Hippocampal formation (tissue), 2 donors: ENCODE results near the gene SUN1.

Source experiments
- DNase-seq, 2 donors: peaks; one replicate each; lab custom pipeline; 2025; lab: John Stamatoyannopoulos, UW

The SUN1 gene

DNA sequence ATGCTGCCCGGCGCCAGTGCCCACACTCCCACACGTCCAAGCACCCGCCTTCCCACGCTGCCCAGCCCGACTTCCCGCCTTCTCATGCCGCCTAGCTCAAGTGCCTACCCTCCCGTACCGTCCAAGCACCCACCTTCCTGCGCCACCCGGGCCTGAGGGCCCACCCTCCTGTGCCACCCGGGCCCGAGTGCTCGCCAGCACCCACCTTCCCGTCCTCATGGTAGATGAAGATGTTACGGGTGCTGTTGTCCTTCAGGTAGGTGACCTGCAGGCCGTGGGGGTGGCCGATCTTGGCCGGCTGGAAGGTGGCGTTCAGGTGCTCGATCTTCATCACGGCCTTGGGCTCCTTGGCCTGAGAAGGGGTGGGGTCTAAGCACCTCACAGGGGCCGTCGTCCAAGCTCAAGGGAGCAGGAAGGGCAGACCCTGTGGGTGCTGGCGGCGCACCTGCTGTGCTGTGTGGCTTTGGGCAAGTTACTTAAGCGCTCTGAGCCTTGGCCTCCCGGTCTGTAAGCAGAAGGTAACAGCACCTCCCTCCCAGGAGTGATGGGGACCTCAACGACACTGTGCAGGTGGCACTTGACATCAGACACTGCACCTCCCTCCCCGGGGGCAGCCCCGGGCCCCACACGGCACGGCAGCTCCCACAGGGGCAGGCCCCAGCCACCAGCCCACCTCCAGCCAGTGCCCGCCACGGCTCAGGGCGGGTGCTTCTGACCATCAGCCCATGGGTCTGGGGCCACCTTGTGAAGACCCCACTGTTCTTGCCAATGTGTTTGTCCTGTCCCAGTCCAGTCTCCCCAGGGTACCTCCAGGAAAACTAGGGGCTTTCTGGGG lies 71.9 kb downstream of the SUN1 start:
- DNase-seq: no peak

DNA sequence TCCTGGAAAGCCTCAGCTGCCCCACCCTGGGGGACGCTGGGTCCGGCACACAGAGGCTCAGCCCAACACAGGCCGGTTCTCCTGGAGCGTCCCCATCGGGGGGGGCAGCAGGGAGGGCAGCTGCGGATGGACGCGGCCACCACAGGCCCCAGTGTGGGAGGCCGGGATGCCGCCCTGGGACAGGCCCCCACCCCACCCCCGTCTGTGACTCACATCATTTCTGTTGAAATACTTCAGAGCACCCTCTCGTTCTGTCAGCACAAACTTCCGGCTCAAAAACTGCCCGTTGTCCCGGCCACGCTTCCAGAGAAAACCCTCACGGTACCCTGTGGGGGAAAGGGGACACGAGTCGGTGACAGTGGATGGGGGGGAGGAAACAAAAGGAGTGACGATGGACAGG lies 72.6 kb downstream of the SUN1 start:
- DNase-seq: no peak

DNA sequence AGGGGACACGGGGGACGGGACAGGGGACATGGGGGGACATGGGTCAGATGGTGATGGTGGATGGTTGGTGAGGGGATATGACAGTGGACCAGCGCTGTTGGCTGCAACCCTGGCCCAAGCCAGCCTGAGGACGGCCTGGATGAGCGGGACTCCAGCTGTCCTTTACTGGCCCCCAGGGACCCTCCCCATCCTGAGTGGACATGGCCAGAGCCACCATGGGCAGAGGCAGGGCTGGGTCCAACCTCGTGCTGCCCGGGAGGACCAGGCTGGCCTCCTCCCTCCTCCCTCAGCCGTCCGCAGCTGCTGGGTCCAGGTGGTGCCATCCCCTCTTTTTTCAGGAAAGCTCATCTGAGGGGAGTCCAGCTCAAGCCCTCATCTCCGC lies 74.5 kb downstream of the SUN1 start:
- DNase-seq: no peak

DNA sequence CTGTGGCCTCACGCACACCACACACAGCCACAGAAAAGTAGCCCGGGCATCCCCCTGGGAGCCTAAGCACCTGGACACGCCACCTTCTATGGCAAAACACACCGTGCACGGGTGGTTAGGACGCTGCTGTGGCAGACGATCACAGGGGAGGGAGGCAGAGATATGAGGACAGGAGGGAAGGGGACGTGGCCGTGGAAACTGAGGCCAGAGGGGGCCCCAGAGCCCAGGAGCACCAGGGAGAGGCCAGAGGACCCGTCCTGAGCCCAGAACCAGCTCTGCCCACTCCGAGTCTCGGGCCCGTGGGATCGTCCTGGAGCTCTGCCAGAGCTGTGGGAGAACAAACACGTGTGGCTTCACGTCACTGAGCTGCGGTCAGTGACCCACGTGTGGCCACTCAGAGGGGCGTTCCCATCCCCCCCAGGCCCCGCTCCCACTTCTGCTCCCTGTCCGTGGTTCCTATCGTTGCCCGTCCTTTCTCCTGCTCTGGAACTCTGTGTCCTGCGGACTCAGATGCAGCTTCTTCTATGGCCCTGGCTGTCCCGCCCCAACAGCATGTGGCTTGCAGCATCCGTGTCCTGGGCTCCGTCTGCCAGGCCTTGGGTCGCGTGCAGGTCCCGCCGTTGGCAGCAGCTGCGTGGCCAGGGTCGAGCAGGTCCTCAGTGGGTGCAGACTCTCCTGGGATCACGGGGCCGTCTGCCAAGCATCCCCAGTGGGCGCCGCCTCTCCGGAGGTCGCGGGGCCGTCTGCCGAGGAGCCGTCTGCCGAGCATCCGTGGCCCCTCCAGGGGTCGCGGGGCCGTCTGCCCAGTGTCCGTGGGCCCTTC lies 75.1 kb downstream of the SUN1 start:
- peak in 1 of 2 donors; percentile 25 for DNase-seq

DNA sequence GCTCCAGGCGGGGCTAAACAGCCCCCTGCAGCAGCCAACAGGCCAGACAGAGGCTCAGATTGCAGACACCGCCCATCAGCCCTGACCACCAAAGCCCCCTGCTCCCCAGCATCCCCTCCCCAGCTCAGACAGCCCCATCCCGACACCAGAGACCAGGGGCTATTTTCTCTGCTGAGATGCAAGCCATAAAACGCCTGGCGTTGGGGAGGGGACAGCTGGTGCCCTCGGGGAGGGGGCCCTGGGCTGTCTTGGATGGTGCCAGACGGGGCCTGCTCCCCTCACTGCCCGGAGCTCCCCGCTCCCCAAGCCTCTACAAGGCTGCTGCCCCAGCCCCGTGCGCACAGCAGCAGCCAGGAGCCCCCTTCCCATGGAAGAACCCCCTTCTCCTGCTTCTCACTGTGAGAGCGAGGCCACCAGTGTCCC lies 75.9 kb downstream of the SUN1 start:
- DNase-seq: no peak

DNA sequence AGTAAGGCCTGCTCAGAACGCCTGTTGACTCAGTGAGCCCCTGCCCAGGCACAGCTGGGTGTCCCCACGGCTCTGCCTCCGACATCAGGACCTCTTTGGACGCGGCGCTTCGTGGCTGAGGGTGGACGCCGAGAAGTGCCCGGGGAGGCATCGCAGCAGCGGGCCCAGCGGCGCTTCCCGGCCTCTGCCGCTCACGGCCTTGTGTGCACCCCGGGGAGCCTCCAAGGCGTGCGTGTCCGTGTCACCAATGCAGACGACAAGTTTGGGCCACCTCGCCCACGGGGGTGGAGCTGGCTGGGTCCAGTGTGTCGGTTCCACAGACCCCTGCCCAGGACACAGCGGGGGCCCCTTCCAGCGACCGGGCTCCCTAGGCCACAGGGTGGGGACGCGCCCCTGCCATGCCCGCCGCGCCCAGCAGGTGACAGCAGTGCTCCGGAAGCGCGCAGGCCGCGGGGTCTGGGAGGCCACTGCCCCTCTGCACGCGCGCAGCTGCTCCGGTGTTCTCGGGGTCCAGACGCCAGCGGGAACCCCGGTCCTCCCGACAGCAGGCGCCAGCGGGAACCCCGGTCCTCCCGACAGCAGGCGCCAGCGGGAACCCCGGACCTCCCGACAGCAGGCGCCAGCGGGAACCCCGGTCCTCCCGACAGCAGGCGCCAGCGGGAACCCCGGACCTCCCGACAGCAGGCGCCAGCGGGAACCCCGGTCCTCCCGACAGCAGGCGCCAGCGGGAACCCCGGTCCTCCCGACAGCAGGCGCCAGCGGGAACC lies 76.5 kb downstream of the SUN1 start:
- peak; percentile 21 to 47 for DNase-seq

DNA sequence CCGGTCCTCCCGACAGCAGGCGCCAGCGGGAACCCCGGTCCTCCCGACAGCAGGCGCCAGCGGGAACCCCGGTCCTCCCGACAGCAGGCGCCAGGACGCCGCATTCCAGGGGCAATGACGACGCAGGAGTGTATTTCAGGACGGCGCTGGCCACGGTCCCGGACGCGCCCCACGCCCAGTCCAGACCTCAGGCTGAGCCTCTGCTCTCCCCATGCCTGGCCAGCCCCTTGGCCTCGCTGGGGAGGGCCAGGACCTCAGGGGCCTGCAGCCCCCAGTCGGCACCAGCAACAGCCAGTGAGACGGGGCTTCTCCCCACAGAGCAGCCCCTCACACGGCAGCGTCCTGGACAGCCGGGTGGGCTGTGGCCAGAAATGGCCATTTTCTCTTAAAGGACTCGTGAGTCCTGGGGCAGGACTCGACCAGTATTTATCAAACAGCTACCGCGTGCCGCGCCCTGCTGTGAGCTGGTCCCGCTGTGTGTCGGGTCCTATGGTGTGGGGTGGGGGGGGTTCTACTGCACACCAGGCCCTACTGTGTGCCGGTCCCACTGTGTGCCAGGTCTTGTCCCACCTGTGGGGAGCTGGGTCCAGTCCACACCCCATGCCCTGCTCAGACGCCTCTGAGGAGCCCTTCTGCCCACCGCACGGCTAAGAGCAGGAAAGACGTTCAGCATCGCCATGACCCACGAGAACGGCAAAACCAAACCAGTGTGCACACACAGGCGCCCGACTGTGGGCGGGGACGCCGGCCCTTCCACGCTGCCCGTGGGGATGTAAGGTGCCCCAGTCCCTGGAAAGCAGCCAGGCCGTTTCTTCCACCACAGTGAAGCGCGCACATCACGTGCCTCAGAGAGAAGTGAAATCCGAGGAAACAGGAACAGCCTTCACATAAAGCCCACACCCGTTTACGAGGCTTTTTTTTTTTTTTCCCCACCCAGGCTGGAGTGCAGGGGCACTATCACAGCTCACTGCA lies 77.4 kb downstream of the SUN1 start:
- DNase-seq: peak in 1 of 2 donors; percentile 63

DNA sequence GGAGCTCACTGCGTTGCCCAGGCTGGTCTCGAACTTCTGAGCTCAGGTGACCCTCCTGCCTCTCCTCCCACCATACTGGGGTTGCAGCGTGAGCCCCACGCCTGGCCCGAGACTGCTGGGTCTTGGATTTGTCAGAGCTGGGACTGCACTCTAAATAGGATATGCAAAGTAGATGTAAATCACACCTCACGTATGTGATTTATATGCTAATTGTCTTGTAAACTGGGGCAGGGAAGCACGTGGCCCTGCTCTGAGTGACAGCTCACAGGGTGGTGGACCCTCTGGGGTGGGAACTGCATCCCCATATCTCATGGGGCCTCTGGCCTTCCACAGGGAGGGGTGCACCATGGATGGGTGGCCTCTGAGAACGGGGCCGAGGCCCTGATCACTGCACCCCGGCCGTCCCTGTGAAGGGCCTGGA lies 78.2 kb downstream of the SUN1 start:
- DNase-seq: no peak

DNA sequence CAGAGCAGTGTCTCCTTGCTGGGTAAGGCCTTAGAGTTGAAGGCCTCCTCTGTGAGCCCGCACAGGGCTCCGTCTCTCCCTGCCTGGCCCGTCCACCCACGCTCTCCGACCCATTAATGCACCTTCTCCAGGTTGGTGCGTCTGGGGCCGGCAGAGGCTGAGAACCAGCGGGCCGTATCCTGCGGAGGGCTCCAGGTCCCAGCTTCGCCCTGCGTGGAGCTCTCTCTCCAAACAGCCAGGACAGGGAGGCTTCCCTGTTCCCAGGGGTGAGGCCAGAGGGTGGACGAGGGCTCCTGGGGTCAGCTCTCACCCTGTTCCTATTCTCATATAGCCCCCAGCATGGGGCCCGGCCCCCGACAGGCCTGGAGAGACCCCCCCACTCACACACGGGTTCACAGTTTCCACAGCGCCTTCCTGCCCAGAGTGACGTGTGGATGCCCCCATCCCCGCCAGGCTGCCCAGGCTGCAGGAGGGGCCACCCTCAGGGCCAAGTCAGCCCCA lies 78.7 kb downstream of the SUN1 start:
- no peak for DNase-seq

DNA sequence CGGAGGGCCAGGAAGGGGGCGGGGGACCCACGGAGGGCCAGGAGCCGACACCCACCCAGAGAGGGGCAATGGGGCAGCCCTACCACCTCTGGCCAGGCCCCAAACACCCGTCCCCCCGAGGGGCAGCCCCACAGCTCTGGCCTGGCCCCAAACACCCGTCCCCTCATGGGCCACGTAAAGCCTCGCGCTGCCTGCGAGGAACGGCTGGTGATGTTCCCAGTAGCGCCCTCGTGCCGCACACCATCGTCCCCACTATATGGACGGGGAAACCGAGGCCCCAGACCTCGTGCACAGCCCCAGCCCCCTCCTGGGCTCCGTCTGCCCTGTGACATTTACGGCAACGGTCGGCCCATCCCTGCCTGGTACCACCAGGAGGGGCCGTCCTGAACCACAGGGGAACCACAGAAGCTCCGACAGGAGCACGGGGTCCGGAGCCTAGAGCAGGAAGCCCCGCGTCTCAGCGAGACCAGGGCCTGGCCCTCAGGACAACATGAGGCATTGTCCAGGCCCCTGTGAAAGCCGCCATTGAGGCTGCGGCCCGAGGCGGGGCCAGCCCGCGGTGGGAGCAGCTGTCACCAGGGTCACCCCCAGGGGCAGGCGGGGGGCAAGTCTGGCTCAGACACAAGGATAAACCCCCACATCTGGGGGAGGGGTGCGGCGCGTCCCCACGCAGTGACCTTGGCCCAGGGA lies 79.7 kb downstream of the SUN1 start:
- DNase-seq: peak; percentile 67 to 86

DNA sequence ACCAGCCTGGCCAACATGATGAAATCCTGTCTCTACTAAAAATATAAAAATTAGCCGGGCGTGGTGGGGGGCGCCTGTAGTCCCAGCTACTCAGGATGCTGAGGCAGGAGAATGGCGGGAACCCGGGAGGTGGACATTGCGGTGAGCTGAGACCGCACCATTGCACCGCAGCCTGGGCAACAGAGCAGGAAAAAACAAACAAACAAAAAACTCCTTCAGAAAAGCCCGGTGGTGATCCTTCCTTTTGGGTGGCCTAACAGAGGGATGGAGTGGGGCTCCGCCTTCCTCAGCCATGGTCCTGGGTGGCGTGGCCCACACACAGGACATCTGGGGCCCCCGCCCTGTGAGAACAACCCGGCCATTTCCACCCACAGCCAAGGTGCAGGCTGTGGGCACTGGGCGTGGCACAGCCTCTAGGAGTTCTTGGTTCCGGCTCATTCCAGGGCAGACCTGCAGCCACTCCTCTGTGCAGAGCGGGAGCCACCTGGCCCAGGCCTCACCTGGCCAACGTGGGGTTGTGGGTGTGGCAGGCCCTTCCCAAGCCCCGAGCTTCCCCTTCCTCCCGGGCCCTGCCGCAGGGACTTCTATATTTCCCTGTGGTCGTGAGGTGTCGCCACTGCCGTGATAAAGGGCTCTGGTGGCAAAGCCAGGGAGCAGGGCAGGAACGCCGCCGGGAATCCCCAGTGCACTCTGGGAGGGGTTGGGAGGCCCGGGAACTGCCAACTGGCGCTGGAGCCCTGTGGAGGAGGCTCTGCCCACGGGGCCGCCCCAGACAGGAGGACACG lies 81.7 kb downstream of the SUN1 start:
- peak; percentile 67 to 80 for DNase-seq

DNA sequence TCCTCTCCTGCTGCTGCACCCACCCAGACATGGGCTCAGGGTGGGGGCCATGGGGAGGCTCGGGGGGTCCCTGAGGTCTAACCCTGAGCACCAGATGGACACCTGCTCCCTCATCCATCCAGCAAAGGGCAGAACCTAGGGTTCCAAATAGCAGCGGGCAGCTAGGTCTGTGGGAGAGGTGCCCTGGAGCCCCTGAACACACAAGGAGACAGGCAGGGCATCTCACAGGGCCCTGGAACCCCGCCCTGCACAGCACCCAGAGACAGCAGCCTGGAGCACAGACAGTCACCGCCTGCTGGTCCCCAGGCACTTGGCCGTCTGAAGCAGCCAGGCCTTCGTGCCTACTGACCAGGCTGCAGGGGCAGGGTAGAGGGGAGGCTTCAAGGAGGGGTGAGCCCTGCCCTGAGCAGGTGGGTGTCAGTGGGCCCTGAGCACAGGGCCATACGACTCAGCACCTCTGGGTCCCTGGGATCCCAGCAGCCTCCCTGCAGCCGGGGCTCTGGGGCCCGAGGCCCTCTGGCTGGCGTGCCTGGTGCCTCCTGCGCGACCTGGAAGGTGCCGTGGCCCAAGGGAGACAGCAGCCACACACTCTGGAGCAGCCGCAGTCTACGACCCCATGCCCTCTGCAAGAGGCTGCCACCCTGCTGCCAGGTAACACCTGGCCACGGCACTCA lies 82.4 kb downstream of the SUN1 start:
- DNase-seq: no peak

DNA sequence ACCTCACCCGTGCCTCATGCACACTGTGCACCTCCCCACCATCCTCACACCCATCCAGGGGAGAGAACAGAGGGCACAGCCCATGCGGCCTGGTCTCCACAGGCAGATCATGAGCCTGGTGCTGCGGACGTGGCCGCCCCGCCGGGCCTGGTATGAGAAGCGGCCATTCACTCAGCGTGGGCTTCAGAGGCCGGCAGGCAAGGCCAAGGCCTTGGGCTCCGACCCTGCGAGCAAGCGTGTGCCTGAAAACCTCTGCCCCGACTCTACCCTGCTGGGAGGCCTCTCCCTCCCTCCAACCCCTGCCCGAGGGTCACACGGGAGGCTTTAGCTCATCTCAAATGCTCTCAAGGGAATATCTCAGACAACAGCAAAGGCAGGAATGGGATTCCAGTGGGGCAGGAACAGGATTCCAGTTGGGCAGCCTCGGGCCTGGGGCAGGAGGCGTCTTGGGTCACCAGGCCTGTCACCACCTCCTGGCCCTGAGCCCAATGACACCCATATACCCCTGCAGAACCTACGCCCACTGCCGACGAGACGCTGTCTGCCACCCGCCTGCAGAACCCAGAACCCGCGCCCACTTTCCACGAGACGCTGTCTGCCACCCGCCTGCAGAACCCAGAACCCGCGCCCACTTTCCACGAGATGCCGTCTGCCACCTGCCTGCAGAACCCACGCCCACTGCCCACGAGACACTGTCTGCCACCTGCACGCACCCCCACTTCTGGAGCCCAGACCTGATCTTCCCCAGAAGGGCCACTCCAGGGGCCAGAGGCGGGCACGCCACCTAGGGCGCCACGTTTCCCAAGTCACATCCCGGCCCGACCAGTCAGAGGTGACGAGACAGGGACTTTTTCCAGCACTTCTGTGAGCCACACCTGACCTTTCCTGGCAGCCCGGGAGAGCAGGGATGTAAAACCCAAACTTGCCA lies 83.3 kb downstream of the SUN1 start:
- no peak for DNase-seq

DNA sequence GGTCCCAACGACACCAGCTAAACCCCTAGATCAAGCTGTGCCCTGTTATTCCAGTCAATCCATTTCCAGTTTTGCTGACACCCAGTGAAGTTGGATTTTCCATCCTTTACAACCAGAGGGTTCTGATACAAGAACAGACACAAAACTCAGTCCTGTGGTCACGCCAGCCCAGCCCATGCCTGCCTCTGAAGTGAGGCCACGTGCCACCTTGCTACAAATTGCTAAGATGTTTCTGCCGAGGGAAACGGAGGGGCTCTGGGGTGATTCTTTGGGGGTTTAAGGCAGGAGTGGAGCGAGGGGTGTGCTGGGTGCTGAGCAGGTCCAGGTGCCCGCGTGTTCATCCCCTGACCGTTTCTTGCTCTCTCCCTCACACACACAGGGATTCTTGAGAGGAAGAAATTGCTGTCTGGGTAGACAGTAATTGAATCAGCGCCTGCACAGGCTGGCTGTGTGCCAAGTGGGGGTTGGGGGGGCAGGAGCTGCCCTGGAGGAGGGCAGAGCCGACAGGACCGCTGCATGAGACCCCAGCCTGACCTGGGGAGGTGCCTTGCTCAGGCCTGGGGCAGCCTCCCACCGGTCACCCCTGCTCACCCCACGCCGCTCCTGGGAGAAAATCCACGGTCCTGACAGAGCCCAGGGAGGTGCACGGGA lies 84.1 kb downstream of the SUN1 start:
- no peak for DNase-seq

DNA sequence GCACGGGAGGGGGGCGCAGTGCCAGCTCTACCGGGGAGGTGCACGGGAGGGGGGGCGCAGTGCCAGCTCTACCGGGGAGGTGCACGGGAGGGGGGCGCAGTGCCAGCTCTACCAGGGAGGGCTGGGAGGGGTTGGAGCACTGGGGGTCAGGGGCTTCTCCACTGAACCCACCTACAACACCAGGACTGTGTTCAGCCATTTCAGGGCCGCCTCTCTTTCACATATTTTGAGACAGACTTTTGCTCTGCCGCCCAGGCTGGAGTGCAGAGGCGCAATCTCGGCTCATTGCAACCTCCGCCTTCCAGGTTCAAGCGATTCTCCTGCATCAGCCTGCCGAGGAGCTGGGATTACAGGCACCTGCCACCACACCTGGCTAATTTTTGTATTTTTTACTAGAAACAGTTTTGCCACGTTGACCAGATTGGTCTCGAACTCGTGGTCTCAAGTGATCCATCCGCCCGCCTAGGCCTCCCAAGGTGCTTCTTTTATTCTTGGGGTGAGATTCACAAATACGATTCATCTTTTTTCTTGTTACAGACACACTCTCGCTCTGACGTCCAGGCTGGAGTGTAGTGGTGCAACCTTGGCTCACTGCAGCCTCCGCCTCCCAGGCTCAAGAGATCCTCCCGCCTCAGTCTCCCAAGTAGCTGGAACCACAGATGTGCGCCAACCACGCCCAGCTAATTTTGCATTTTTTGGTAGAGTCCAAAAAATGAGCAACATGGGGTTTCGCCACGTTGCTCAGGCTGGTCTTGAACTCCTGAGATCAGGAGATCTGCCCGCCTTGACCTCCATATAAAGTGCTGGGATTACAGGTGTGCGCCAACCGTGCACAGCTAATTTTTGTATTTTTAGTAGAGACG lies 85.2 kb downstream of the SUN1 start:
- no peak for DNase-seq

DNA sequence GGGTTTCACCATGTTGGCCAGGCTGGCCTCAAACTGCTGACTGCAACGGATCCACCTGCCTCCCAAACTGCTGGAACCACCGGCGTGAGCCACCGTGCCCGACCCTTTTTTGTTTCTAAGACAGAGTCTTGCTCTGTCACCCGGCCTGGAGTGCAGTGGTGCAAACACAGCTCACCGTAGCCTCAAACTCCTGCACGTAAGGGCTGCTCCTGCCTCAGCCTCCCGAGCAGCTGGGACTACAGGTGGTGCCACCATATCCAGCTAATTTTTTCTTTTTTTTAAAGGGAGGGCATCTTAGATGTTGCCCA lies 85.8 kb downstream of the SUN1 start:
- DNase-seq: no peak
